DMS53 treated with DMSO at 0.1 percent for 48 hours (cell line): ENCODE data around the gene CABYR.

Source experiments
- DNase-seq: peaks from one replicate; lab custom pipeline; 2025; ENCODE audit not compliant: unreplicated experiment; lab: John Stamatoyannopoulos, UW

The CABYR gene

GRCh38 chr18:24189007-24189528 is 50.2 kb downstream of the CABYR start:
- DNase-seq: no peak

- no peak for DNase-seq
Measured at GRCh38 chr18:24189664-24190346, 50.9 kb downstream of the CABYR start.

GRCh38 chr18:24190590-24190989 is 51.7 kb downstream of the CABYR start:
- no peak for DNase-seq

DNA sequence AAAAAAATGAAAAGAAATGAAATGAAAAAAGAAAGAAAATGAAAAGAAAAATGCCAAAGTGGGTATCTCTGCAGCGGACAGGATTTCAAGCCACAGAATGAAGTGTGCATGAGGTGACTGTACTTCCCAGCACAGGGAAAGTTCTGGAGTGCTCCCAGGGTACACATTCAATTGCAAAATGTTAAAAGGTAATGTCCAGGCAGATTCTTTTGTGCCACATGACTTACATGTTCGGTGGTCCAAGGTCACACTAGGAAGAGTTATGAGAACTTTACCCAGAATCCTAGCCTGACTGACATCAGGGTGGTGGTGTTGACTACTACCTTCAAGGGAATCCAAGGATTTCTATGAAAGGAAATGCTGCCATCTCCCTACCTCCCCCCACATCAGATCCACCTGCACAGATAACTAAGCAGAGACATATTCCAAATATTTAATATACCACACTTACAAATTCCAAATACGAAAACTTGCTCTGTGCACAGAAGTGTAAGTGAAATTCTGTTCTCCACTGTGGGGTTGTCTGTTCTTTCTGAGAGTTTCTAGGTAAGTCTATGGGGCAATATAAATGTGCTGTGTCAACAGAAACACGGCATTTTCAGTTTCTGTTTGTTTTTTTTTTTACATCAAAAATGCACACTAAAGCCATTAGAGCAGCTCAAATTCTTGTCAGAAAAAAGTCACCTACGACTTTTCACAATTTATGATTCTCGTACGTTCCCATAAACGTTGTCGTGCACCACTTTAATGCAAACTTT is 56.6 kb downstream of the CABYR start:
- DNase-seq: no peak

GRCh38 chr18:24196764-24197163 is 57.9 kb downstream of the CABYR start:
- DNase-seq: no peak

DNA sequence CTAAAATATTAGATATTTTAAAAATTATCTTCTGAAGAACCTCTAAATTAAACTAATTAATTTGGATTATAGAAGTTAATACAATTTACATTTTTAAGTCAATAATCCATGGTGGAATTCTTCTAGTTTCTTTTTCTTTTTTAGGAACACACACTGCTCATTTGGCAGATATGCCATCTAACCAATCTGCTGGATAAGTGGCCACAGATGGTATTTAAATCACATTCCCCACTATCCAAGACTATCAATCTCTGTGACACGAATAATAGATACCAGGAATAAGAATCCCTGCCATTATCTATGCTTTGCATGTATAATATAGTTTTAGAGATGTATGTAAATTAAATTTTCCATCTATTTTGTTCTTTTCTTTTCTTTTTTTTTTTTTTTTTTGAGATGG is 58.5 kb downstream of the CABYR start:
- no peak for DNase-seq

DNA sequence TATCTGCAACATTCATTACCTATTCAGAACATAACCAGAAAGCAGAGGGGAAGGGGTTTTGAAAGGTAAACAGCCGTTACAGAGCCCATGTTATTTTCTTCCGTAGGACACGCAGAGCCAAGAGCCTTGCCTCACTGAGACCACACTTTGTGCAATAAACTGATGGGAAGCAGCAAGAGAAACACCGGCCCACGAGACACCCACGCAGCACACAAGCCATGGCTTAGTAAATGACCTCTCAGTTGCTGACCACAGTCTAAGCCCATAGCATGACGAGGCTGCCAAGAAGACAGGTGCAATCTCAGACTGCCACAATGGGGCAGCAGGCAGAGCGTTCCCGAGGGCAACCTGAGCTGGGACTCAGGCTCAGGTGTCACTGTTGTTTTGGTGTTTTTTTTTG is 59.6 kb downstream of the CABYR start:
- no peak for DNase-seq

DNA sequence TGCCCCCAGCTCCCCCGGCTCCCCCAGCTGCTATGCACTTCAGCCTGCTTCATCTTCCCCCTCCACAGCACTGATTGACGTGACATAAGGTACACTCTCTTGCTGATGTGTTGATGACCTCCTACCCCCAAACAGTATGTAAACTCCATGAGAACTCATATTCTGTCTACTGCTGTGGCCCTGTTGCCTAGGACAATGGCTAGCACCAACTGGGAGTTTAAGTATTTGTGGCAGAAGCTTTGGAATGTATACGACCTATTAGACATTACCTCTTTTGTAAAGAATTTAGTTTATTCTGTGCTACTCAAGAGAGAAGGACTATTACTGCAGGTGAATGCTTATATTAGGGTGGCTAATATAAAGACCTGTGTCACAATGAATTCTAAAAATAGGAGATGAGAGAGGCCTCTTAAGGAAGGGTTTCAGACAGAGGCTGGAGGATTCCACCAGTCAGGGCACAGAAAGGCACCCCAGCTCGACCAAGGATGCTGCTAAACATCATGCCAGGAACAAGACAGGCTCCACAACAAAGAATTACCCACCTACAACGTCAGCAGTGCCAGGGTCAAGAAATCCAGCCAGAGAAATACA is 60.6 kb downstream of the CABYR start:
- no peak for DNase-seq

GRCh38 chr18:24200494-24201290 is 61.8 kb downstream of the CABYR start:
- DNase-seq: no peak

DNA sequence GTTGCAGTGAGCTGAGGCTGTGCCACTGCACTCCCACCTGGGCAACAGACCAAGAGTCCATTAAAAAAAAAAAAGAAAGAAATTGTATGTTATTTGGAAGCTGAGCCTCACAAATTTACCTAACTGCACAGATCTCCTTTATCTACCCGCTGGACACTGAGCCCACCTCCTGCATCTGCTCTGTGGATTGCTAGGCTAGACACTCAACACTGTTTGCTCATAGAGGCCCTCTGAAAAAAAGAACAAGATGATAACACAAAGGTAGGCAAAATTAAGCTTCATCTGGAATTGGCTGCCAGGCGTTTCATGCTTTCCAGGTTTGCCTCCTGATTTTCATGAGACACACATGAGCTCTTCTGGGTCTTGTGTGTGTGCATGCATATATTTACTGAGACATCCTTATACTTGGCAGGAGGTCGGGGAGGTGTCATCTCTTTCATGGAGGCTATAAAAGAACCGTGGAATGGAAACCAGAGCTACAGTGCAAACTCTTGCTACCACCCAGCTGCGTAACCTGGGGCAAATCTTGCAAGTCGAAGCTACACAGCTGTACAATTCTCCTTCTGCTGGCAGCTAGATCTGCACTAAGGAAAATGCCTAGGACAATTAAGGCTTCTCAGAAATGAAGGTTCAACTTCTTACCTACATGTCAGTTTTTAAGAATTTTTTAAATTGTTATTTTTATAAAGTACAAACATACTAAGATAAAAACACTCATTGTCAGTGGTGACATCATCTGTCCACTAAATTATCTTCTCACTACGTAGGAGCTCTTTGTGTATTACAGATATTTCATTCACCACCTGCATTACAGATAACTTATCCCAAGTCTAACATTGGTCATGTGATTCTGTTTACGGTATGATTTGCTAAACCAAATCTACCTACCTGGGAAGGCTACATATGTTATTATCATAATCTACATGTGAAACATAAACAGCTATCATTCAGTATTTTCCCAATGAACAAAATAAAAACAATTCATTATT is 63.1 kb downstream of the CABYR start:
- DNase-seq: no peak

DNA sequence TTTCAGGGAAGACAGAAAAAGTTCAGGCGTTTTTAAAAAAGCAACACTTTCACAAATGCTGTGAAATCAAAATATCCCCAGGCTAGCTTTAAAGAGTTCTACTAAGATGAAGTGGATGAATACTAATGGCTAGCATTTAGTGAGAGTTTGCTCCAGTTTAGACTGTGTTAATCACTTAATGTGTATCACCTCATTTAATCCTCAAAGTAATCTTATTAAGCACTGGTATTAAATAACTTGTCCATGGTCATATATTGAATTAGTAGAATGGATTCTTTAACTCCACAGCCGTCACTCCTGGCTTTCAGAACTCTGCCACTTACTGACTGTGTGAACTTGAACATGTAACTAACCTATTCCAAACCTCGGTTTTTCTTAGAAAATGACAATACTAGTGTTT is 66.0 kb downstream of the CABYR start:
- DNase-seq: no peak

DNA sequence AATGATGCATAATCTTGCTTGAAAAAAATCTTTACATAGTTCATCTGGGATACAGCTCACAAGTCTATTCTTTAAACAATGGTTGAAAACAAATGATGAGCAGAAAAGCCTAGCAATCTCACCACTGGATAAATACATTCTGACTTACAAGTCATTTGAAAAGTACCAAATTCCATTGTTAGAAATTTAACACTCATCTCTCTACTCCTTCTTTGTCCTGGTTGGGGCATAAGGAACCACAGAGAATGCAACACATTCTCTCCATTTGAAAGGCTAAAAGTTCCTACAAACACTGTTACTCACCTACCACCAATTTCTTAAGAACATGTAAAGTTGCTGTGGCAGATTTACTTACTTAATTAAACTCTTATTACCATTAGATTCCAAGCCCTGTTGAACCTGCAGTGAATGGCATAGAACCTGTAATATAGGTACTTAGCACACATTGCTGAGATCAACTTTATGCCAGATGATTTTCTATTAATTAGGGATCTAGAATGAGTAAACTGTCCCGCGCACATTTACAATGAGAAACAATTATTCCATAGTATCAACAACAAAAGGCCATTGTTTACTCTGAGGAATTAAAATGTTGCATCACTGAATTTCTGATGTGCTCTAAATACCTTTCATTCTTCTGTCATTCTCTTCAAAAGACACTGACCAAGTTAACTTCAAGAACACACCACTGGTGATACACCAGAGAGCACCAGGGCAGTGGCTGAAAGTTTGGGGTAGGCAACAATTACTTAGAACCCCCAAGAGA is 69.6 kb downstream of the CABYR start:
- DNase-seq: no peak

GRCh38 chr18:24209558-24209957 is 70.7 kb downstream of the CABYR start:
- no peak for DNase-seq
